Fibroblast of pulmonary artery (primary cell): ENCODE data around the gene SNN.
A peak's percentile ranks its signal among the peaks of the same experiment; 100 is the strongest.

Experiments
- DNase-seq: peaks from one replicate; pipeline ENCODE4 v3.0.0-alpha.2; 2010; ENCODE audit warnings: low read depth
- H3K4me3 ChIP-seq: replicated peaks from 2 replicates; pipeline ENCODE4 v1.5.1; 2011; ENCODE audit warnings: low read depth, mild to moderate bottlenecking, control low read depth, low read length, moderate library complexity
- TF ChIP-seq, protein P1 (sequence below): IDR thresholded peaks from 2 replicates; pipeline ENCODE4 v1.5.1; 2011; ENCODE audit warnings: mild to moderate bottlenecking, control low read depth, low read length, inconsistent platforms; ENCODE audit errors: missing control alignments

Gene SNN

DNA sequence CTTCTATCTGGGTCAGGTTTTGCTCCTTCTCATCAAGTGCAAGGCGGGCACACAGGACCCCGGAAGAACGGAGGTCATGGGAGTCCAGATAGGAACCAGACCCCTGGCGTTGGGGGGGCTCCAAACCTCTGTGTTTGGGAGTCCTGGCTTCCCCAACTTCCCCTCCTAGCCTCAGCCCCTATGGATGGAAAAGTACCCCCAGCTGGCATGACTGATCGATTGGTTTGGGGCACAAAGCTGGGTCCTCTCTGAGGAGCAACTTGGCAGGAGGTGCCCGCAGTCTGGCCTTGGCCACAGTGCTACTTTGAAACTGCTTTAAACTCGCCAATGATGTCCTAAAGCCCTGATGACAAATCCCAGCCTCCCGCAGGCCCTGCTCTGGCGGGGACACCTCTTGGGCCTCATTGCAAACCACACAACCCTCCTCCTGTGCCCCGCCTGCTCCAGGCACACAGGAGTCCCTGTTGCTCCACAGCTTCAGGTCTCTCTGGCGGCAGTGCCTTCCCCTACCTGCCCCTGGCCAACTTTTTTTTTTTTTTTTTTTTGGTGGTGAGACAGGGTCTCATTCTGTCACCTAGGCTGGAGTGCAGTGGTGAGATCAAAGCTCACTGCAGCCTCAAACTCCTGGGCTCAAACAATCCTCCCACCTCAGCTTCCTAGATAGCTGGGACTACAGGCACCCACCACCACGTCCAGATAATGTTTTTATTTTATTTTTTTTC, 38.0 kb upstream of the SNN start:
- no peak for DNase-seq
- TF ChIP-seq, protein P1, sequence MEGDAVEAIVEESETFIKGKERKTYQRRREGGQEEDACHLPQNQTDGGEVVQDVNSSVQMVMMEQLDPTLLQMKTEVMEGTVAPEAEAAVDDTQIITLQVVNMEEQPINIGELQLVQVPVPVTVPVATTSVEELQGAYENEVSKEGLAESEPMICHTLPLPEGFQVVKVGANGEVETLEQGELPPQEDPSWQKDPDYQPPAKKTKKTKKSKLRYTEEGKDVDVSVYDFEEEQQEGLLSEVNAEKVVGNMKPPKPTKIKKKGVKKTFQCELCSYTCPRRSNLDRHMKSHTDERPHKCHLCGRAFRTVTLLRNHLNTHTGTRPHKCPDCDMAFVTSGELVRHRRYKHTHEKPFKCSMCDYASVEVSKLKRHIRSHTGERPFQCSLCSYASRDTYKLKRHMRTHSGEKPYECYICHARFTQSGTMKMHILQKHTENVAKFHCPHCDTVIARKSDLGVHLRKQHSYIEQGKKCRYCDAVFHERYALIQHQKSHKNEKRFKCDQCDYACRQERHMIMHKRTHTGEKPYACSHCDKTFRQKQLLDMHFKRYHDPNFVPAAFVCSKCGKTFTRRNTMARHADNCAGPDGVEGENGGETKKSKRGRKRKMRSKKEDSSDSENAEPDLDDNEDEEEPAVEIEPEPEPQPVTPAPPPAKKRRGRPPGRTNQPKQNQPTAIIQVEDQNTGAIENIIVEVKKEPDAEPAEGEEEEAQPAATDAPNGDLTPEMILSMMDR = no peak
- no peak overlapping the region for H3K4me3 ChIP-seq

GRCh38 chr16:11630768-11631056, 37.5 kb upstream of the SNN start:
- no peak for DNase-seq
- TF ChIP-seq, protein P1 = no peak
- no peak overlapping the region for H3K4me3 ChIP-seq

DNA sequence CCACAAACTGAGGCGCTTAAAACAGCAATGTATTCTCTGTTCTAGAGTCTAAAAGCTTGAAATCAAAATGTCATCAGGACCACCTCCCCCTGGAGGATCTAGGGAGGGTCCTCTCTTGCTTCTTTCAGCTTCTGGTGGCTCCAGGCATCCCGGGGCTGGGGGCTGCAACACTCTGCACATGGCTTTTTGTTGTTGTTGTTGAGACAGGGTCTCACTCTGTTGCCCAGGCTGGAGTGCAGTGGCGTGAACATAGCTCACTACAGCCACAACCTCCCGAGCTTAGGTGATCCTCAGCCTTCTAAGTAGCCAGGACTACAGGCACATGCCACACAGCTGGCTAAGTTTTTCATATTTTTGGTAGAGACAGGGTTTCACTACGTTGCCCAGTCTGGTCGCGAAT, 37.0 kb upstream of the SNN start:
- no peak overlapping the region for H3K4me3 ChIP-seq
- TF ChIP-seq, protein P1 = no peak
- DNase-seq = no peak

DNA sequence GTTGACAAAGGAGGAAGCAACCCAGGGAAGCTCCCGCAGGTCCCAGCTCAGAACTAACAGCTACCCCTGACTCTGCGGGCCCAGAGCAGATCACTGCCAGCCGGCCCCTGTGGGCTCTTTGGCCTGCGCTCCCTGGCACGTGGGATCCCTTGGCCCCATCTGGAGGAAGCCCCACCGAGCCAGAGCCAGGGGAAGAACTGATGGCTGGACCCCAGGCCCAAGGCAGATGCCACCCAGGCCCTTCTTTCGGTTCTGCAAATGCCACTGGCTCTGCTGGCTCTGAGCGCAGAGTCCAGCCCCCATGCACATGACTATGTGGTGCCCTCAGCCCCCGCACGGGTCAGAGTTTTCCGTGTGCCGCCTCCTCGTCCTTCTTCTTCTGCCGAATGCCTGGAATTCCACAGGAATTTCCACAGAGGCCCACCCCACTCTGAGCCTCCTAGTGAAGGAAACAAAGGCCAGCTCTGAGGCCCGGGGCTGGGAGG, 35.8 kb upstream of the SNN start:
- H3K4me3 ChIP-seq = no peak overlapping the region
- peak; percentile 92 for DNase-seq

GRCh38 chr16:11633113-11633512, 35.1 kb upstream of the SNN start:
- H3K4me3 ChIP-seq = no peak overlapping the region
- DNase-seq = no peak
- TF ChIP-seq, protein P1 = no peak

More for the DNA sequence above, 35.8 kb upstream of the SNN start:
- TF ChIP-seq, protein P1 = no peak

DNA sequence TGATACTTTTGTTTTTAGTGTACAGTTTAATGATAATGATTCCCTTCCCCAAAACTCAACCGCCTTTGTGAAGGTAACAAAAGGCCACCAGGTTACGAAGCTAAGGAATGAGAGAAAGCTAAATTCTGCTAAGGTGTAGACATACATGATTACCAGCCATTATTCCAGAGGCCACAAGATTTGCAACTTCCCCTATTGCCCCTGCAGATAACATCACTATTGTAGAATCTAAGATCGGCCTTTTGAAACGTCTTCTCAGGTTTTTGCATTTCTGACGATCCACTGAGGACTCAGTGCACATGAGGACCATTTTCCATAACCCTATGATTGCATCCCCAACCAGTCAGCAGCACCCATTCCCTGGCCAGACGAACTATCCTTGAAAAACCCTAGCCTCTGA, 33.9 kb upstream of the SNN start:
- no peak overlapping the region for H3K4me3 ChIP-seq
- TF ChIP-seq, protein P1 = no peak
- no peak for DNase-seq

GRCh38 chr16:11635113-11635652, 33.1 kb upstream of the SNN start:
- TF ChIP-seq, protein P1 = no peak
- no peak for DNase-seq
- H3K4me3 ChIP-seq = no peak overlapping the region
